ENCODE results near the gene PTPRC.

GRCh38 chr1:198793714-198794113 lies 154.9 kb downstream of the PTPRC start:
- TF ChIP-seq CTCF (optimal IDR thresholded peaks at IDR 0.05 in 1 of 3, IDR thresholded peaks at IDR 0.05 in 1 of 3, conservative IDR thresholded peaks at IDR 0.05 in 1 of 3; ENCODE audit: extremely low read depth in 1 of 3, insufficient read depth in 2 of 3, low read length in 3 of 3) (no peak), EZH2 (IDR thresholded peaks at IDR 0.05; ENCODE audit: low read length) (no peak)

All from keratinocyte (primary cell).